GM12878 (cell line): ENCODE results near the gene ANKRD62. TPM values are rescaled to one million over a fixed set of nuclear protein-coding genes. Genes with fewer than 3 reads are reported as not detected.

ENCODE experiments used
- ASH2L ChIP-seq: fragments of 300-600, 200-600 bp; sonication (generic); IDR thresholded peaks from 2 replicates; pipeline ENCODE4 v1.6.1; 2017; ENCODE audit warnings: low read depth, mild to moderate bottlenecking, borderline replicate concordance
- CBX5 ChIP-seq: sonication (generic); IDR thresholded peaks from 2 replicates; pipeline ENCODE4 v1.6.1; 2016; ENCODE audit warnings: low read depth, moderate library complexity, mild to moderate bottlenecking, inconsistent platforms
- CHD1 ChIP-seq: IDR thresholded peaks from 2 replicates; pipeline ENCODE4 v1.6.1; 2012; ENCODE audit warnings: low read depth, low read length, improper control_type of control experiment
- CHD4 ChIP-seq: fragments of 200-600 bp; sonication (generic); IDR thresholded peaks from 2 replicates; pipeline ENCODE4 v1.6.1; 2016; ENCODE audit warnings: mild to moderate bottlenecking
- ESRRA ChIP-seq: IDR thresholded peaks from 2 replicates; pipeline ENCODE4 v1.6.1; 2012; ENCODE audit warnings: mild to moderate bottlenecking, low read length, improper control_type of control experiment
- EZH2 ChIP-seq: IDR thresholded peaks from 2 replicates; pipeline ENCODE4 v1.6.1; 2012; ENCODE audit warnings: low read depth, mild to moderate bottlenecking, control low read depth, inconsistent platforms, low read length, borderline replicate concordance; ENCODE audit not compliant: control insufficient read depth
- KDM1A ChIP-seq: fragments of 200-600 bp; sonication (generic); IDR thresholded peaks from 2 replicates; pipeline ENCODE4 v1.6.1; 2016; ENCODE audit warnings: borderline replicate concordance
- KLF5 ChIP-seq: fragments of 450-650 bp; IDR thresholded peaks from 2 replicates; pipeline ENCODE4 v1.6.1; 2014; ENCODE audit warnings: mild to moderate bottlenecking; ENCODE audit not compliant: partially characterized antibody
- MYC ChIP-seq: IDR thresholded peaks from 2 replicates; pipeline ENCODE4 v1.6.1; 2011; ENCODE audit warnings: mild to moderate bottlenecking, low read length, moderate library complexity, inconsistent platforms; ENCODE audit not compliant: insufficient read depth, insufficient replicate concordance, insufficient read length, severe bottlenecking
- NFYB ChIP-seq: IDR thresholded peaks from 2 replicates; pipeline ENCODE4 v1.6.1; 2011; ENCODE audit warnings: low read depth, mild to moderate bottlenecking, low read length, improper control_type of control experiment, moderate library complexity; ENCODE audit not compliant: insufficient read depth
- PAX5 ChIP-seq: IDR thresholded peaks from 2 replicates; pipeline ENCODE4 v1.6.1; 2011; ENCODE audit warnings: low read depth, low read length, borderline replicate concordance
- RAD21 ChIP-seq: IDR thresholded peaks from 2 replicates; pipeline ENCODE4 v1.6.1; 2011; ENCODE audit warnings: mild to moderate bottlenecking, low read depth, low read length, moderate library complexity; ENCODE audit not compliant: insufficient read depth
- RFX5 ChIP-seq: IDR thresholded peaks from 2 replicates; pipeline ENCODE4 v1.6.1; 2011; ENCODE audit warnings: low read depth, low read length, improper control_type of control experiment
- STAT3 ChIP-seq: IDR thresholded peaks from 2 replicates; pipeline ENCODE4 v1.6.1; 2011; ENCODE audit warnings: low read depth, low read length, improper control_type of control experiment
- TCF12 ChIP-seq: IDR thresholded peaks from 2 replicates; pipeline ENCODE4 v1.6.1; 2011; ENCODE audit warnings: low read depth, mild to moderate bottlenecking, low read length
- YY1 ChIP-seq: IDR thresholded peaks from 2 replicates; pipeline ENCODE4 v1.6.1; 2011; ENCODE audit warnings: low read depth, mild to moderate bottlenecking, low read length
- ZNF207 ChIP-seq: fragments of 450-650 bp; IDR thresholded peaks from 2 replicates; pipeline ENCODE4 v1.6.1; 2014; ENCODE audit warnings: antibody characterized with exemption, mild to moderate bottlenecking, borderline replicate concordance
- polyA plus RNA-seq, 11 experiments: library from polyadenylated mRNA; depleted of rRNA in 4 of 11; unstranded in 6 of 11; stranded (reverse) in 5 of 11; fragments of >200 nt; fragmentation: Nextera tagmentation in 4 of 11; fragmentation: Illumina TruSeq in 1 of 11; extraction: Ambion mirVana in 4 of 11; extraction: Trizol in 1 of 11; gene quantifications; 1 replicate in 1 of 11; 2 replicates in 10 of 11; pipeline versions ENCODE4 v1.2.1 to v1.2.3, GENCODE V29; 2011 to 2016; ENCODE audit warnings: inconsistent platforms in 2 of 11, missing spikeins in 2 of 11, low read depth in 1 of 11
- total RNA-seq, 4 experiments: library from RNA; depleted of rRNA in 3 of 4; stranded (reverse); fragments of >200 nt in 3 of 4; fragmentation: Illumina TruSeq in 1 of 4; extraction: Trizol in 1 of 4; gene quantifications; 2 replicates each; pipeline versions ENCODE4 v1.2.1 to v1.2.3, GENCODE V29; 2013 to 2021
- TF ChIP-seq, protein P1 (sequence below): IDR thresholded peaks from 2 replicates; pipeline ENCODE4 v1.6.1; 2011; ENCODE audit warnings: mild to moderate bottlenecking, low read depth, low read length, moderate library complexity; ENCODE audit not compliant: insufficient replicate concordance
- TF ChIP-seq, protein P2 (sequence below): IDR thresholded peaks from 2 replicates; pipeline ENCODE4 v1.6.1; 2011; ENCODE audit warnings: borderline replicate concordance, low read depth, mild to moderate bottlenecking, moderate library complexity, mixed read lengths, low read length; ENCODE audit not compliant: insufficient read depth; ENCODE audit errors: extremely low read length
- TF ChIP-seq, protein P3 (sequence below): fragments of 450-650 bp; IDR thresholded peaks from 2 replicates; pipeline ENCODE4 v1.6.1; 2016; ENCODE audit warnings: mild to moderate bottlenecking
- TF ChIP-seq, protein P4 (sequence below): fragments of 450-650 bp; IDR thresholded peaks from 2 replicates; pipeline ENCODE4 v1.6.1; 2017; ENCODE audit warnings: mild to moderate bottlenecking, moderate library complexity
- TF ChIP-seq, protein P5 (sequence below): IDR thresholded peaks from 2 replicates; pipeline ENCODE4 v1.6.1; 2012; ENCODE audit warnings: low read depth, low read length, improper control_type of control experiment

The ANKRD62 gene
- total and polyA plus RNA-seq, 10 of the 15 experiments (the other 5 are each of a cell fraction or from before 2014, with no cell fraction given): not detected

DNA sequence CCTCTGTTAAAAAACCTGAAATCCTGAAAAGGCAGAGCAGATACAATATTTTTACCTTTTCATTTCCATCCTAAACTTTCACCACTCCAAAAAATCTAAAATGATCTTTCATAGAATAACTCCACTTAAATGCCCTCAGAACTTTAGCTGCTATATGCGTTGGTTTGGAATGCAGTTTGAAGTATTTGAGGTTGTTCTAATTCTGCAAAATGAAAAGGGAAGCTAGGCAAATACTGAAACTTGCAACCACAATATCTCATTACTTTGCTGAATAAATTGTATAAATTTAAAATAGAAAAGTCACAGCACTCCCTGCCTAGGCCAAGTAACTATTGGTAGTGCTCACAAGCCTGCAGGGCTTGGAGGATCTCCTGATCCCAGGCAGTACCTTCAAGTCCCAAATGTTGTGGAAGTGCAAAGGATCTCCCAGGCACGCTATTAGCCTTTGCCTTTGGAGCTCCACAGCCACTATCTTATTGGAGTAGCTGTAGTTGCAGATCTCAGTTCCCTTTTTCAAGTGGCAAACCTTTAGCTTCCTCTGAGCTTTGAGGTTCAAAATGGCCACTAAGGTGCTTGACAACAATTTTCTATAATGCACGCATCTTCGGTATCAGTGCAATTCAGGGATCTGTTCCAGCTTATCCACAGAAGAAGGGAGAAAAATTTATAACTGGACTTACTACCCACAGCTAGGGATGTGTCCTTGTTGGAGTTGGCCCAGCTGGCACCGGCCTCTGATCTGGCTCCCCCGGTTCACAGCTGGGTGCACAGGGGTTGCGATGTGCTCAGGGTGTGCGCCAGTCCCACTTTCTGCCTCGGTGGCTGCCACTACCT lies 43.4 kb upstream of the ANKRD62 start (continued):
- TF ChIP-seq, protein P1, sequence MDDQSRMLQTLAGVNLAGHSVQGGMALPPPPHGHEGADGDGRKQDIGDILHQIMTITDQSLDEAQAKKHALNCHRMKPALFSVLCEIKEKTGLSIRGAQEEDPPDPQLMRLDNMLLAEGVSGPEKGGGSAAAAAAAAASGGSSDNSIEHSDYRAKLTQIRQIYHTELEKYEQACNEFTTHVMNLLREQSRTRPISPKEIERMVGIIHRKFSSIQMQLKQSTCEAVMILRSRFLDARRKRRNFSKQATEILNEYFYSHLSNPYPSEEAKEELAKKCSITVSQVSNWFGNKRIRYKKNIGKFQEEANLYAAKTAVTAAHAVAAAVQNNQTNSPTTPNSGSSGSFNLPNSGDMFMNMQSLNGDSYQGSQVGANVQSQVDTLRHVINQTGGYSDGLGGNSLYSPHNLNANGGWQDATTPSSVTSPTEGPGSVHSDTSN: no peak
- no peak for TF ChIP-seq CHD1
- TF ChIP-seq, protein P2, sequence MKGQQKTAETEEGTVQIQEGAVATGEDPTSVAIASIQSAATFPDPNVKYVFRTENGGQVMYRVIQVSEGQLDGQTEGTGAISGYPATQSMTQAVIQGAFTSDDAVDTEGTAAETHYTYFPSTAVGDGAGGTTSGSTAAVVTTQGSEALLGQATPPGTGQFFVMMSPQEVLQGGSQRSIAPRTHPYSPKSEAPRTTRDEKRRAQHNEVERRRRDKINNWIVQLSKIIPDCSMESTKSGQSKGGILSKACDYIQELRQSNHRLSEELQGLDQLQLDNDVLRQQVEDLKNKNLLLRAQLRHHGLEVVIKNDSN: no peak
- TF ChIP-seq, protein P3, sequence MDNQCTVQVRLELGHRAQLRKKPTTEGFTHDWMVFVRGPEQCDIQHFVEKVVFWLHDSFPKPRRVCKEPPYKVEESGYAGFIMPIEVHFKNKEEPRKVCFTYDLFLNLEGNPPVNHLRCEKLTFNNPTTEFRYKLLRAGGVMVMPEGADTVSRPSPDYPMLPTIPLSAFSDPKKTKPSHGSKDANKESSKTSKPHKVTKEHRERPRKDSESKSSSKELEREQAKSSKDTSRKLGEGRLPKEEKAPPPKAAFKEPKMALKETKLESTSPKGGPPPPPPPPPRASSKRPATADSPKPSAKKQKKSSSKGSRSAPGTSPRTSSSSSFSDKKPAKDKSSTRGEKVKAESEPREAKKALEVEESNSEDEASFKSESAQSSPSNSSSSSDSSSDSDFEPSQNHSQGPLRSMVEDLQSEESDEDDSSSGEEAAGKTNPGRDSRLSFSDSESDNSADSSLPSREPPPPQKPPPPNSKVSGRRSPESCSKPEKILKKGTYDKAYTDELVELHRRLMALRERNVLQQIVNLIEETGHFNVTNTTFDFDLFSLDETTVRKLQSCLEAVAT: no peak
- no peak; the same call in 1 of the 2 replicates for TF ChIP-seq CHD4
- TF ChIP-seq RFX5: no peak
- TF ChIP-seq STAT3: no peak
- no peak for TF ChIP-seq ESRRA
- no peak for TF ChIP-seq ZNF207
- 0 out of 2 replicates have a peak, but pooled peaks have one; percentile 18 for TF ChIP-seq TCF12
- no peak for TF ChIP-seq MYC
- TF ChIP-seq, protein P4, sequence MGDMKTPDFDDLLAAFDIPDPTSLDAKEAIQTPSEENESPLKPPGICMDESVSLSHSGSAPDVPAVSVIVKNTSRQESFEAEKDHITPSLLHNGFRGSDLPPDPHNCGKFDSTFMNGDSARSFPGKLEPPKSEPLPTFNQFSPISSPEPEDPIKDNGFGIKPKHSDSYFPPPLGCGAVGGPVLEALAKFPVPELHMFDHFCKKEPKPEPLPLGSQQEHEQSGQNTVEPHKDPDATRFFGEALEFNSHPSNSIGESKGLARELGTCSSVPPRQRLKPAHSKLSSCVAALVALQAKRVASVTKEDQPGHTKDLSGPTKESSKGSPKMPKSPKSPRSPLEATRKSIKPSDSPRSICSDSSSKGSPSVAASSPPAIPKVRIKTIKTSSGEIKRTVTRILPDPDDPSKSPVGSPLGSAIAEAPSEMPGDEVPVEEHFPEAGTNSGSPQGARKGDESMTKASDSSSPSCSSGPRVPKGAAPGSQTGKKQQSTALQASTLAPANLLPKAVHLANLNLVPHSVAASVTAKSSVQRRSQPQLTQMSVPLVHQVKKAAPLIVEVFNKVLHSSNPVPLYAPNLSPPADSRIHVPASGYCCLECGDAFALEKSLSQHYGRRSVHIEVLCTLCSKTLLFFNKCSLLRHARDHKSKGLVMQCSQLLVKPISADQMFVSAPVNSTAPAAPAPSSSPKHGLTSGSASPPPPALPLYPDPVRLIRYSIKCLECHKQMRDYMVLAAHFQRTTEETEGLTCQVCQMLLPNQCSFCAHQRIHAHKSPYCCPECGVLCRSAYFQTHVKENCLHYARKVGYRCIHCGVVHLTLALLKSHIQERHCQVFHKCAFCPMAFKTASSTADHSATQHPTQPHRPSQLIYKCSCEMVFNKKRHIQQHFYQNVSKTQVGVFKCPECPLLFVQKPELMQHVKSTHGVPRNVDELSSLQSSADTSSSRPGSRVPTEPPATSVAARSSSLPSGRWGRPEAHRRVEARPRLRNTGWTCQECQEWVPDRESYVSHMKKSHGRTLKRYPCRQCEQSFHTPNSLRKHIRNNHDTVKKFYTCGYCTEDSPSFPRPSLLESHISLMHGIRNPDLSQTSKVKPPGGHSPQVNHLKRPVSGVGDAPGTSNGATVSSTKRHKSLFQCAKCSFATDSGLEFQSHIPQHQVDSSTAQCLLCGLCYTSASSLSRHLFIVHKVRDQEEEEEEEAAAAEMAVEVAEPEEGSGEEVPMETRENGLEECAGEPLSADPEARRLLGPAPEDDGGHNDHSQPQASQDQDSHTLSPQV: no peak
- TF ChIP-seq NFYB: no peak
- TF ChIP-seq EZH2: no peak
- TF ChIP-seq KDM1A: no peak
- no peak for TF ChIP-seq RAD21
- peak; percentile 41; the same call in 1 of the 2 replicates for TF ChIP-seq PAX5
- TF ChIP-seq CBX5: no peak
- TF ChIP-seq, protein P5, sequence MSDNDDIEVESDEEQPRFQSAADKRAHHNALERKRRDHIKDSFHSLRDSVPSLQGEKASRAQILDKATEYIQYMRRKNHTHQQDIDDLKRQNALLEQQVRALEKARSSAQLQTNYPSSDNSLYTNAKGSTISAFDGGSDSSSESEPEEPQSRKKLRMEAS: no peak
- TF ChIP-seq YY1: peak; percentile 91
- no peak for TF ChIP-seq KLF5
- no peak for TF ChIP-seq ASH2L
